CD4-positive, alpha-beta T cell (primary cell): ENCODE measurements around the gene WDR37. TPM values are rescaled to one million over a fixed set of nuclear protein-coding genes. Genes with fewer than 3 reads are reported as not detected.
"Not testable (repeated sequence)": the region's sequence is repeated elsewhere in the genome, so short reads cannot be mapped to it uniquely, and the experiment has no call there.

Experiments used
- ATAC-seq: fragments of 200-7000 bp; cut with Tn5 transposase; one replicate; pipeline ENCODE4 v1.10.0; 2022; ENCODE audit warnings: mild to moderate bottlenecking; ENCODE audit not compliant: poor library complexity
- CTCF ChIA-PET: fragments of 350-600 bp; sonication (Branson Sonifier 250); formaldehyde crosslinking; loops from one replicate; lab custom pipeline; 2021; ENCODE audit warnings: antibody characterized with exemption, inconsistent platforms; lab: Charles Lee
- POLR2A ChIA-PET: fragments of 350-600 bp; sonication (Branson Sonifier 250); formaldehyde crosslinking; loops from one replicate; lab custom pipeline; 2021; ENCODE audit warnings: antibody characterized with exemption, inconsistent platforms; lab: Charles Lee
- DNase-seq, 14 experiments: peaks; one replicate each; pipeline ENCODE4 v3.0.0-alpha.2; 2013 to 2020; ENCODE audit warnings: mixed read lengths in 2 of 14
- H3K27ac ChIP-seq, 2 donors: one replicate each; pipeline versions ENCODE4 v1.5.1 to v1.7.0; 2013; ENCODE audit warnings: low read length in 2 of 2, low read depth in 1 of 2, mild to moderate bottlenecking in 1 of 2
- H3K27me3 ChIP-seq, 2 experiments: 1 replicate in 1 of 2; 2 replicates in 1 of 2; pipeline versions ENCODE4 v1.6.1 to v1.7.0; 2013; ENCODE audit warnings: low read length in 2 of 2, control low read depth in 1 of 2, mild to moderate bottlenecking in 1 of 2, moderate library complexity in 1 of 2; ENCODE audit not compliant: insufficient read depth in 2 of 2, control insufficient read depth in 1 of 2
- H3K36me3 ChIP-seq: one replicate; pipeline ENCODE4 v1.6.1; 2013; ENCODE audit warnings: low read length, control low read depth; ENCODE audit not compliant: insufficient read depth
- H3K4me1 ChIP-seq: one replicate; pipeline ENCODE4 v1.6.1; 2013; ENCODE audit warnings: low read length, control low read depth; ENCODE audit not compliant: insufficient read depth
- H3K4me3 ChIP-seq: one replicate; pipeline ENCODE4 v1.5.1; 2013; ENCODE audit warnings: mild to moderate bottlenecking, low read length, moderate library complexity
- H3K9me3 ChIP-seq, 2 experiments: 1 replicate in 1 of 2; 2 replicates in 1 of 2; pipeline versions ENCODE4 v1.6.1 to v1.7.0; 2013; ENCODE audit warnings: low read length in 2 of 2, mild to moderate bottlenecking in 2 of 2, control low read depth in 1 of 2, moderate library complexity in 1 of 2; ENCODE audit not compliant: control insufficient read depth in 1 of 2, insufficient read depth in 1 of 2
- H3K27ac Mint-ChIP-seq: one replicate; pipeline ENCODE4 v1.8.0; 2020; ENCODE audit warnings: mixed read lengths
- H3K27me3 Mint-ChIP-seq: one replicate; pipeline ENCODE4 v1.8.0; 2021; ENCODE audit warnings: mixed read lengths
- H3K36me3 Mint-ChIP-seq: one replicate; pipeline ENCODE4 v1.8.0; 2021; ENCODE audit warnings: low read depth, mixed read lengths
- H3K4me1 Mint-ChIP-seq: one replicate; pipeline ENCODE4 v1.8.0; 2021; ENCODE audit warnings: low read depth, mixed read lengths
- H3K4me3 Mint-ChIP-seq: one replicate; pipeline ENCODE4 v1.8.0; 2020; ENCODE audit warnings: mild to moderate bottlenecking, mixed read lengths
- H3K9me3 Mint-ChIP-seq: one replicate; pipeline ENCODE4 v1.8.0; 2020; ENCODE audit warnings: mixed read lengths
- CTCF ChIP-seq: fragments of 200-600 bp; IDR thresholded peaks from one replicate; pipeline ENCODE4 v1.8.0; 2022; ENCODE audit warnings: antibody characterized with exemption, mild to moderate bottlenecking
- intact Hi-C, 2 experiments: fragments of 100-400 bp; cut with DNase I in 1 of 2; cut with micrococcal nuclease in 1 of 2; formaldehyde crosslinking; loops; one replicate each; pipeline versions ENCODE4 v1.15.1 to v1.9.0; 2023 to 2025; cut with DNase I, micrococcal nuclease
- total RNA-seq, 174 experiments: library from RNA in 2 of 174; stranded (reverse) in 2 of 174; gene quantifications; one replicate each; pipeline ENCODE4 v1.2.3 and lab custom pipeline; 2021 to 2026

WDR37 gene
- total RNA-seq, 2 experiments from 2014 or later = 17.0 to 17.7 TPM

GRCh38 chr10:1009071-1009494, 47.1 kb upstream of the WDR37 start:
- no peak overlapping the region for H3K27ac ChIP-seq
- no peaks in the 10 kb centered on the region for H3K27me3 ChIP-seq
- intact Hi-C loops = no loop called here
- ChIA-PET POLR2A (no interaction called here), CTCF (no interaction called here)
- no peak for ATAC-seq
- H3K4me3 Mint-ChIP-seq = no peak overlapping the region
- peaks cover 88% of the 10 kb centered on the region for H3K36me3 Mint-ChIP-seq
- H3K4me3 ChIP-seq = no peak overlapping the region
- H3K9me3 Mint-ChIP-seq = no peaks in the 10 kb centered on the region
- TF ChIP-seq CTCF = no peak
- no peaks in the 10 kb centered on the region for H3K4me1 Mint-ChIP-seq
- no peaks in the 10 kb centered on the region for H3K27me3 Mint-ChIP-seq
- peaks cover 91% of the 10 kb centered on the region for H3K36me3 ChIP-seq
- no peaks in the 10 kb centered on the region for H3K4me1 ChIP-seq
- no peak overlapping the region for H3K27ac Mint-ChIP-seq
- no peak for DNase-seq
- H3K9me3 ChIP-seq = no peaks in the 10 kb centered on the region

- ATAC-seq, POLR2A ChIA-PET, H3K4me3 ChIP-seq, H3K27ac ChIP-seq, H3K27me3 ChIP-seq, H3K27ac Mint-ChIP-seq, H3K4me3 Mint-ChIP-seq, intact Hi-C loops, H3K4me1 ChIP-seq, H3K4me1 Mint-ChIP-seq, H3K9me3 ChIP-seq, H3K9me3 Mint-ChIP-seq, DNase-seq, H3K27me3 Mint-ChIP-seq: not testable (repeated sequence)
- peaks cover 89% of the 10 kb centered on the region for H3K36me3 Mint-ChIP-seq
- CTCF ChIA-PET = interaction anchor here (0.6 kb wide), 1 partner anchor 98 kb away, joined by 3 read pairs; no protein-coding TSS in a partner anchor
- peaks cover 90% of the 10 kb centered on the region for H3K36me3 ChIP-seq
These were observed 46.2 kb upstream of the WDR37 start for GRCh38 chr10:1009947-1010346.

GRCh38 chr10:1010703-1011102, 45.5 kb upstream of the WDR37 start:
- intact Hi-C loops = no loop called here
- no peak overlapping the region for H3K4me3 Mint-ChIP-seq
- H3K27me3 Mint-ChIP-seq = no peaks in the 10 kb centered on the region
- no peaks in the 10 kb centered on the region for H3K4me1 Mint-ChIP-seq
- no peak overlapping the region for H3K27ac Mint-ChIP-seq
- no peak overlapping the region for H3K27ac ChIP-seq
- ChIA-PET CTCF (interaction anchor here (0.6 kb wide), 1 partner anchor 98 kb away, joined by 3 read pairs; no protein-coding TSS in a partner anchor), POLR2A (no interaction called here)
- TF ChIP-seq CTCF = no peak
- no peak overlapping the region for H3K4me3 ChIP-seq
- no peak for DNase-seq
- no peak for ATAC-seq
- no peaks in the 10 kb centered on the region for H3K4me1 ChIP-seq
- no peaks in the 10 kb centered on the region for H3K27me3 ChIP-seq
- H3K36me3 Mint-ChIP-seq = peaks cover 85% of the 10 kb centered on the region
- H3K9me3 ChIP-seq = no peaks in the 10 kb centered on the region
- H3K9me3 Mint-ChIP-seq = no peaks in the 10 kb centered on the region
- H3K36me3 ChIP-seq = peaks cover 87% of the 10 kb centered on the region

GRCh38 chr10:1011696-1012095, 44.5 kb upstream of the WDR37 start:
- Mint-ChIP-seq H3K27me3 (no peaks in the 10 kb centered on the region), H3K9me3 (no peaks in the 10 kb centered on the region), H3K36me3 (peaks cover 85% of the 10 kb centered on the region), H3K4me1 (no peaks in the 10 kb centered on the region), H3K4me3 (no peak overlapping the region), H3K27ac (no peak overlapping the region)
- ATAC-seq (no peak), DNase-seq (no peak)
- Histone ChIP-seq H3K4me3 (no peak overlapping the region), H3K36me3 (peaks cover 87% of the 10 kb centered on the region), H3K27me3 (no peaks in the 10 kb centered on the region), H3K9me3 (no peaks in the 10 kb centered on the region), H3K4me1 (no peaks in the 10 kb centered on the region), H3K27ac (no peak overlapping the region)
- intact Hi-C loops = no loop called here
- no peak for TF ChIP-seq CTCF
- CTCF ChIA-PET = no interaction called here
- POLR2A ChIA-PET = no interaction called here
